Skin of body (tissue), 2 donors: Measurements from ENCODE around the gene CMPK1. TPM values are rescaled to one million over a fixed set of nuclear protein-coding genes. Genes with fewer than 3 reads are reported as not detected.
"Not testable (repeated sequence)": the region's sequence is repeated elsewhere in the genome, so short reads cannot be mapped to it uniquely, and the experiment has no call there.

Source experiments
- DNase-seq: peaks from one replicate; lab custom pipeline; 2025; lab: John Stamatoyannopoulos, UW
- total RNA-seq: library from RNA; depleted of rRNA; stranded (reverse); fragments of >200 nt; gene quantifications from one replicate; pipeline ENCODE4 v1.2.3, GENCODE V29; 2014

CMPK1 gene
- total RNA-seq, 1 donor from 2014 or later = 76.2 TPM

- no peak for DNase-seq
Measured at GRCh38 chr1:47338249-47339077, 4.9 kb downstream of the CMPK1 start.

- DNase-seq = no peak
Measured at GRCh38 chr1:47340227-47340626, 6.6 kb downstream of the CMPK1 start.

GRCh38 chr1:47346979-47347378 lies 13.4 kb downstream of the CMPK1 start:
- DNase-seq = not testable (repeated sequence)

GRCh38 chr1:47347735-47348134 lies 14.1 kb downstream of the CMPK1 start:
- DNase-seq = no peak

- DNase-seq = no peak
Measured at GRCh38 chr1:47348246-47348645, 14.7 kb downstream of the CMPK1 start.

GRCh38 chr1:47351305-47351704 lies 17.7 kb downstream of the CMPK1 start:
- no peak for DNase-seq

- DNase-seq = no peak
Measured at GRCh38 chr1:47361380-47361779, 27.8 kb downstream of the CMPK1 start.

- DNase-seq = no peak
Measured at GRCh38 chr1:47362828-47363227, 29.2 kb downstream of the CMPK1 start.

GRCh38 chr1:47367651-47368050 lies 34.1 kb downstream of the CMPK1 start:
- no peak for DNase-seq

- DNase-seq = no peak
Measured at GRCh38 chr1:47371016-47371517, 37.5 kb downstream of the CMPK1 start.

GRCh38 chr1:47374501-47374900 lies 40.9 kb downstream of the CMPK1 start:
- DNase-seq = no peak

- DNase-seq = no peak
Measured at GRCh38 chr1:47378147-47378546, 44.6 kb downstream of the CMPK1 start.

- DNase-seq = no peak
Measured at GRCh38 chr1:47380699-47381098, 47.1 kb downstream of the CMPK1 start.

GRCh38 chr1:47382399-47382983 lies 48.9 kb downstream of the CMPK1 start:
- no peak for DNase-seq

GRCh38 chr1:47384083-47384482 lies 50.5 kb downstream of the CMPK1 start:
- no peak for DNase-seq

GRCh38 chr1:47385020-47385419 lies 51.4 kb downstream of the CMPK1 start:
- no peak for DNase-seq

- no peak for DNase-seq
Measured at GRCh38 chr1:47386268-47386667, 52.7 kb downstream of the CMPK1 start.

GRCh38 chr1:47388030-47388890 lies 54.7 kb downstream of the CMPK1 start:
- DNase-seq = peak; percentile 87

GRCh38 chr1:47388891-47389238 lies 55.3 kb downstream of the CMPK1 start:
- DNase-seq = peak; percentile 74

- DNase-seq = no peak
Measured at GRCh38 chr1:47389731-47390130, 56.1 kb downstream of the CMPK1 start.

- DNase-seq = no peak
Measured at GRCh38 chr1:47390843-47391242, 57.3 kb downstream of the CMPK1 start.

- no peak for DNase-seq
Measured at GRCh38 chr1:47393141-47393540, 59.6 kb downstream of the CMPK1 start.
